Calu3 (cell line): ENCODE data around the gene SH3BP4. TPM values are rescaled to one million over a fixed set of nuclear protein-coding genes. Genes with fewer than 3 reads are reported as not detected.

Experiments used
- BruUV-seq: library from RNA; stranded (reverse); fragments of 400-500 nt; replicated peaks from 2 replicates; lab custom pipeline; 2021; lab: Mats Ljungman, UMichigan
- CTCF ChIA-PET: fragments of 300-600 bp; sonication (Branson Sonifier 250); formaldehyde crosslinking; loops from one replicate; lab custom pipeline; 2022; ENCODE audit warnings: antibody characterized with exemption; lab: Charles Lee
- DNase-seq: peaks from one replicate; pipeline ENCODE4 v3.0.0; 2022
- H3K27ac Mint-ChIP-seq: one replicate; pipeline ENCODE4 v1.8.0; 2022; ENCODE audit warnings: mixed read lengths; ENCODE audit not compliant: unreplicated experiment
- H3K27me3 Mint-ChIP-seq: one replicate; pipeline ENCODE4 v1.8.0; 2022; ENCODE audit warnings: mixed read lengths; ENCODE audit not compliant: unreplicated experiment
- H3K36me3 Mint-ChIP-seq: one replicate; pipeline ENCODE4 v1.8.0; 2022; ENCODE audit warnings: mild to moderate bottlenecking, moderate library complexity, mixed read lengths; ENCODE audit not compliant: insufficient read depth, unreplicated experiment
- H3K4me1 Mint-ChIP-seq: one replicate; pipeline ENCODE4 v1.8.0; 2022; ENCODE audit warnings: mild to moderate bottlenecking, low read depth, mixed read lengths; ENCODE audit not compliant: unreplicated experiment
- H3K4me3 Mint-ChIP-seq: one replicate; pipeline ENCODE4 v1.8.0; 2022; ENCODE audit warnings: mild to moderate bottlenecking, low read depth, moderate library complexity, mixed read lengths; ENCODE audit not compliant: unreplicated experiment
- H3K9me3 Mint-ChIP-seq: one replicate; pipeline ENCODE4 v1.8.0; 2022; ENCODE audit warnings: low read depth, mixed read lengths; ENCODE audit not compliant: unreplicated experiment
- intact Hi-C: fragments of 100-400 bp; cut with micrococcal nuclease; formaldehyde crosslinking; loops from one replicate; pipeline ENCODE4 v1.10.0; 2022; ENCODE audit not compliant: unreplicated experiment
- total RNA-seq: library from RNA; stranded (reverse); gene quantifications from 2 replicates; pipeline ENCODE4 v1.2.3, GENCODE V29; 2022
- TF ChIP-seq, protein P1 (sequence below): fragments of 200-600 bp; IDR thresholded peaks from one replicate; pipeline ENCODE4 v1.8.0; 2022; ENCODE audit warnings: antibody characterized with exemption; ENCODE audit not compliant: unreplicated experiment

Gene SH3BP4
- total RNA-seq, 1 experiment from 2014 or later = 36.9 TPM

DNA sequence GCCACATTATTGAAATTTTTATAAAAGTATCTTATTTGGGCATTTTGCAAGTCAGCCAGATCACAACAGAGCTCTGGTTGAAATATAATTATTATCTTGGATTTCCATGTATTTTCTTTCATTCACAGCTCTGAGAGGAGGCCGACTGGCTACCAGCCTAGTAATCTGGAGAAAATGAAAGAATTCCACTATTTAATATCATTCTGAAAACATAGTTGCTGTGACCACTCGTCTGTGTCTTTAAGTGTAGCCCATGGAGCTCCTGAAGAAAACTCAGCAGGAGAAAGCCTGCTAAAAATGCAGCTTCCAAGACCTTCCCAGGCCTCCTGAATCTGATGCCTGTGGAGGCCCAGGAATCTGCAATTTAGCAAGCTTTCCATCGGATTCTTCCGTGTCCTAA lies 114.7 kb downstream of the SH3BP4 start:
- no peak for DNase-seq
- Mint-ChIP-seq H3K27ac (no peak overlapping the region), H3K4me1 (no peaks in the 10 kb centered on the region), H3K36me3 (no peaks in the 10 kb centered on the region), H3K4me3 (no peak overlapping the region), H3K9me3 (no peaks in the 10 kb centered on the region), H3K27me3 (peaks cover 58% of the 10 kb centered on the region)
- CTCF ChIA-PET = no interaction called here
- intact Hi-C loops = no loop called here
- TF ChIP-seq, protein P1, sequence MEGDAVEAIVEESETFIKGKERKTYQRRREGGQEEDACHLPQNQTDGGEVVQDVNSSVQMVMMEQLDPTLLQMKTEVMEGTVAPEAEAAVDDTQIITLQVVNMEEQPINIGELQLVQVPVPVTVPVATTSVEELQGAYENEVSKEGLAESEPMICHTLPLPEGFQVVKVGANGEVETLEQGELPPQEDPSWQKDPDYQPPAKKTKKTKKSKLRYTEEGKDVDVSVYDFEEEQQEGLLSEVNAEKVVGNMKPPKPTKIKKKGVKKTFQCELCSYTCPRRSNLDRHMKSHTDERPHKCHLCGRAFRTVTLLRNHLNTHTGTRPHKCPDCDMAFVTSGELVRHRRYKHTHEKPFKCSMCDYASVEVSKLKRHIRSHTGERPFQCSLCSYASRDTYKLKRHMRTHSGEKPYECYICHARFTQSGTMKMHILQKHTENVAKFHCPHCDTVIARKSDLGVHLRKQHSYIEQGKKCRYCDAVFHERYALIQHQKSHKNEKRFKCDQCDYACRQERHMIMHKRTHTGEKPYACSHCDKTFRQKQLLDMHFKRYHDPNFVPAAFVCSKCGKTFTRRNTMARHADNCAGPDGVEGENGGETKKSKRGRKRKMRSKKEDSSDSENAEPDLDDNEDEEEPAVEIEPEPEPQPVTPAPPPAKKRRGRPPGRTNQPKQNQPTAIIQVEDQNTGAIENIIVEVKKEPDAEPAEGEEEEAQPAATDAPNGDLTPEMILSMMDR = no peak
- no TSS peak for BruUV-seq

DNA sequence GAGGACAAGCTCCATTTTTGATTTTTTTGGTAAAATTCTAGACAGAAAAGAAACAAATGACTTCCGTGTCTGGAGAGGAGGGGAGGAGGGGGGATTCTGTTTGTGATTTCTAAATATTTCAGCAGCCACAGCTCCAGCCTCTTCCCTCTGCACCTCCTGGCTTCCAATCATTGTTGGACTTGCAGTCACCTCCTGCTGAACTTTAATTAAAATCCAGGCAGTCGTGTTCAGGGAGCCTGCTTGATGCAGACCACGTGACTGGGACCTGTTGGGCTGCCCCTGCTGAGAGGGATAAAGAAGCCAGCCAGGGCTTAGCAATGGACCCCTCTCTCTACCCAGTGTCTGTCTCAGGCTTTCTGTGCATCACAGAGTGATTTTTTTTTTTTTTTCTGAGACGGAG lies 115.1 kb downstream of the SH3BP4 start:
- BruUV-seq = no TSS peak
- Mint-ChIP-seq H3K4me3 (no peak overlapping the region), H3K9me3 (no peaks in the 10 kb centered on the region), H3K27me3 (peaks cover 57% of the 10 kb centered on the region), H3K27ac (no peak overlapping the region), H3K4me1 (no peaks in the 10 kb centered on the region), H3K36me3 (no peaks in the 10 kb centered on the region)
- intact Hi-C loops = no loop called here
- CTCF ChIA-PET = no interaction called here
- TF ChIP-seq, protein P1 = no peak
- DNase-seq = no peak

DNA sequence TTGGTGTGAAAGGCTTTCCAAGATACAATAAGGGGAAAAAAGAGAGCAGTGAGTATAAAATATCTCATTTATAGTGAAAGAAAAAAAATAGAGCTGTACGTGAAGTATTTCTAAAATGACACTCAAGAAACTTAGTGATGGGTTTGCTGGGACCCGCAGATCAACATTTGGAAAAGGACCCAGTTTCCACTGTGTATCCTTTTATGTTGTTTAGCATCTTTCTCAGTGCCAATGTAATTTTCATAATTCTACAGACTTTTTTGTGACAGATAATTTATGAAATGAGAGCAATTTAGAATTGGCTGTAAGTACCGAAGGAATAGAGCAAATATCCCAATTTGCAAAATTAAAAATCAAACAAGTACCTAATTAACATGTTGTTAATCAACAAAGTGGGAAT lies 116.9 kb downstream of the SH3BP4 start:
- H3K4me1 Mint-ChIP-seq = no peaks in the 10 kb centered on the region
- no peak overlapping the region for H3K27ac Mint-ChIP-seq
- H3K27me3 Mint-ChIP-seq = peaks cover 40% of the 10 kb centered on the region
- no TSS peak for BruUV-seq
- H3K4me3 Mint-ChIP-seq = no peak overlapping the region
- DNase-seq = no peak
- H3K36me3 Mint-ChIP-seq = no peaks in the 10 kb centered on the region
- CTCF ChIA-PET = no interaction called here
- TF ChIP-seq, protein P1 = no peak
- intact Hi-C loops = no loop called here
- H3K9me3 Mint-ChIP-seq = no peaks in the 10 kb centered on the region

DNA sequence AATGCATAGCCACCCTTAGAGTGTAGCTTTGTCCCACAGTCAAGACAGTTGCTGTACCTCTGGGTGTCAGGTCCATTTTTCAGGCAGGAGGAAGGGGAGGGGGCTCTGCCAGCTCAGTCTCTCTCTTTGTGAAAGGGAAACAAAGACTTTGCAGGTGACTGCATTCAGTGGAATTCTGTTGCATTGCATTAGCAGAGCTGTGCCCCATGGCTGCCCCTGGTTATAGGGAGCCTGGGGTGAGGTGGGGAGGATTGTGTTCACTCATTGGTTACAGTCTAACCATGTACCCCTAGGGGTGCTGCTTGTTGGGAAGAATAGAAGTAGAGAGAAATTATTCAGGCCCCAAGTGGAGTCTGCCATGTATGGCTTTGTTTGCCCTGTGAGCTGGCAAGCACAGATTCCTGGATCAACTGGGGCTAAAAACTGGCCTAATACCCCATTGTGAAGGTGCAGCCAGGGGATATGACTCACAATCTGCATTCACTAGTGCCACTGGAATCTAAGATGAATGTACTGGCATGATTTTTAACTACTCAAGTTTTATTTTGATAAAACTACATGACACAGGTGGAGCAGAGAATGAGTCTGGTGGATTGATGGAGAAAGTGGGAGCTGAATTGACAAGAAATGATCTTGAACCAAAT lies 118.4 kb downstream of the SH3BP4 start:
- TF ChIP-seq, protein P1 = no peak
- no peaks in the 10 kb centered on the region for H3K36me3 Mint-ChIP-seq
- intact Hi-C loops = no loop called here
- no peaks in the 10 kb centered on the region for H3K9me3 Mint-ChIP-seq
- H3K27ac Mint-ChIP-seq = no peak overlapping the region
- peaks cover 37% of the 10 kb centered on the region for H3K27me3 Mint-ChIP-seq
- no TSS peak for BruUV-seq
- CTCF ChIA-PET = no interaction called here
- H3K4me3 Mint-ChIP-seq = no peak overlapping the region
- DNase-seq = no peak
- H3K4me1 Mint-ChIP-seq = no peaks in the 10 kb centered on the region
